Transverse colon (tissue), 3 donors: ENCODE results near the gene NADK.

Source experiments
- CTCF ChIP-seq, 5 experiments: fragments of 200-600 bp in 3 of 5; fragments of 450-650 bp in 2 of 5; sonication (generic) in 3 of 5; IDR thresholded peaks; 1 replicate in 2 of 5; 2 replicates in 3 of 5; pipeline ENCODE4 v1.5.1; 2016 to 2017; ENCODE audit warnings: antibody characterized with exemption in 5 of 5, inconsistent platforms in 3 of 5, mild to moderate bottlenecking in 2 of 5, moderate library complexity in 1 of 5
- POLR2A ChIP-seq: fragments of 450-650 bp; IDR thresholded peaks from one replicate; pipeline ENCODE4 v1.6.1; 2016; ENCODE audit warnings: antibody characterized with exemption, mild to moderate bottlenecking, moderate library complexity

GRCh38 chr1:1806890-1807289, 28.6 kb upstream of the NADK start:
- TF ChIP-seq CTCF (IDR thresholded peaks at IDR 0.05) (no peak), POLR2A (no peak)
